H4 (cell line): ENCODE data around the gene CISH. TPM values are rescaled to one million over a fixed set of nuclear protein-coding genes. Genes with fewer than 3 reads are reported as not detected.

Source experiments
- DNase-seq: peaks from one replicate; pipeline ENCODE4 v3.0.0-alpha.2; 2015; ENCODE audit warnings: low spot score
- total RNA-seq: library from RNA; depleted of rRNA; stranded (reverse); fragments of >200 nt; shearing (Covaris generic); gene quantifications from 2 replicates; pipeline ENCODE4 v1.2.3, GENCODE V29; 2014

The CISH gene
- total RNA-seq, 1 experiment from 2014 or later: 1.3 TPM

GRCh38 chr3:50612970-50613846 lies 1.6 kb upstream of the CISH start:
- DNase-seq: no peak

- no peak for DNase-seq
These were observed 784 bp upstream of the CISH start for GRCh38 chr3:50612234-50612882.

- DNase-seq: no peak
These were observed 546 bp downstream of the CISH start for GRCh38 chr3:50610992-50611463.

GRCh38 chr3:50610181-50610971 lies 1.2 kb downstream of the CISH start:
- DNase-seq: no peak

GRCh38 chr3:50609763-50610085 lies 1.9 kb downstream of the CISH start:
- no peak for DNase-seq

GRCh38 chr3:50609071-50609762 lies 2.4 kb downstream of the CISH start:
- no peak for DNase-seq

- no peak for DNase-seq
These were observed 3.3 kb downstream of the CISH start for GRCh38 chr3:50608278-50608677.

GRCh38 chr3:50607271-50608091 lies 4.1 kb downstream of the CISH start:
- DNase-seq: no peak

GRCh38 chr3:50606596-50606995 lies 5.0 kb downstream of the CISH start:
- DNase-seq: no peak

- no peak for DNase-seq
These were observed 5.7 kb downstream of the CISH start for GRCh38 chr3:50605901-50606326.

- no peak for DNase-seq
These were observed 6.7 kb downstream of the CISH start for GRCh38 chr3:50604628-50605588.

GRCh38 chr3:50604110-50604621 lies 7.4 kb downstream of the CISH start:
- no peak for DNase-seq

GRCh38 chr3:50603261-50604109 lies 8.1 kb downstream of the CISH start:
- no peak for DNase-seq

GRCh38 chr3:50602595-50603191 lies 8.9 kb downstream of the CISH start:
- DNase-seq: no peak

- DNase-seq: peak; percentile 93
These were observed 10.6 kb downstream of the CISH start for GRCh38 chr3:50600841-50601591.

- DNase-seq: no peak
These were observed 11.3 kb downstream of the CISH start for GRCh38 chr3:50600141-50600753.

GRCh38 chr3:50599716-50600118 lies 11.9 kb downstream of the CISH start:
- no peak for DNase-seq
